Measurements from ENCODE around the gene HNRNPL. TPM values are rescaled to one million over a fixed set of nuclear protein-coding genes. Genes with fewer than 3 reads are reported as not detected.
"Not testable (repeated sequence)": the region's sequence is repeated elsewhere in the genome, so short reads cannot be mapped to it uniquely, and the experiment has no call there.

HNRNPL gene
- total and polyA plus RNA-seq, 2 of the 8 experiments (the other 6 are each of a cell fraction or from before 2014, with no cell fraction given) = 404 to 779 TPM

DNA sequence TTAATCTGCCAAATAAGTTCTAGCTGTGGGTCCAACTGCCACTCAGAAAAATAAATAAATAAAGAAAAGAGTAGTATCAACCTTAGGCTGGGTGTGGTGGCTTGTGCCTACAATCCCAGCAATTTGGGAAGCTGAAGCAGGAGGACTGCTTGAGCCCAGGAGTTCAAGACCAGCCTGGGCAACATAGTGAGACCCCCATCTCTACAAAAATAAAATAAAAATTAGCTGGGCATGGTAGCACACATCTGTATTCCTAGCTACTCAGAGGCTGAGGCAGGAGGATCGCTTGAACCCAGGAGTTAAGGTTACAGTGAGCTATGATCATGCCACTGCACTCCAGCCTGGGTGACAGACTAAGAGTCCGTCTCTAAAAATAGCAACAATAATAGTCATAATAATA lies 35.9 kb downstream of the HNRNPL start:
- H3K79me2 ChIP-seq (ENCODE audit: control insufficient read depth in 1 of 2, insufficient read depth in 2 of 2, low read length in 2 of 2); H2BK20ac ChIP-seq (ENCODE audit: low read length); H4K91ac ChIP-seq (replicated peaks; ENCODE audit: insufficient read length, low read length); H4K5ac ChIP-seq (ENCODE audit: insufficient read length, low read depth, low read length); H3K27me3 ChIP-seq (replicated peaks in 1 of 4; ENCODE audit: control insufficient read depth in 3 of 4, extremely low read depth in 1 of 4, insufficient read depth in 3 of 4, low read length in 3 of 4); H3K9me3 ChIP-seq (ENCODE audit: insufficient read depth in 2 of 2, low read depth in 1 of 2, low read length in 1 of 2); DNase-seq (ENCODE audit: low read depth in 1 of 2, low spot score in 2 of 2); H2BK5ac ChIP-seq (ENCODE audit: low read depth, low read length); H2AK5ac ChIP-seq (ENCODE audit: low read depth, low read length); H3K27ac ChIP-seq (ENCODE audit: low read depth, low read length); H3K4me3 ChIP-seq (ENCODE audit: extremely low read depth in 1 of 4, insufficient read depth in 2 of 4, low read depth in 3 of 4, low read length in 4 of 4); H2BK120ac ChIP-seq (replicated peaks; ENCODE audit: low read depth, low read length); H3K4ac ChIP-seq (replicated peaks; ENCODE audit: insufficient read length, low read depth, low read length); H3K79me1 ChIP-seq (ENCODE audit: low read depth, low read length); H2BK15ac ChIP-seq (ENCODE audit: low read length); H2AFZ ChIP-seq (ENCODE audit: low read length); H3K23ac ChIP-seq (ENCODE audit: insufficient read length); FAIRE-seq; H2BK12ac ChIP-seq (ENCODE audit: low read depth, low read length); H3K18ac ChIP-seq (ENCODE audit: extremely low read depth, low read length); H3K56ac ChIP-seq (replicated peaks; ENCODE audit: insufficient read length, low read depth, low read length); H3K4me1 ChIP-seq (replicated peaks in 1 of 4; ENCODE audit: control insufficient read depth in 3 of 4, insufficient read depth in 4 of 4, low read length in 3 of 4); H3K23me2 ChIP-seq (ENCODE audit: low read depth, low read length); H4K8ac ChIP-seq (ENCODE audit: extremely low read depth, insufficient read depth, low read length); H3K4me2 ChIP-seq (ENCODE audit: insufficient read depth in 1 of 2, low read depth in 2 of 2, low read length in 2 of 2); H4K20me1 ChIP-seq (replicated peaks in 1 of 2; ENCODE audit: control insufficient read depth in 1 of 2, insufficient read depth in 2 of 2, low read length in 2 of 2); H3K14ac ChIP-seq (ENCODE audit: insufficient read length); H3K9ac ChIP-seq (replicated peaks in 1 of 4; ENCODE audit: extremely low read depth in 1 of 4, low read depth in 3 of 4, low read length in 3 of 4): not testable (repeated sequence)
- peaks cover 0 to 20% (median 10%) of the 10 kb centered on the region in 4 experiments; a peak in 5 of 8 replicates for H3K36me3 ChIP-seq (ENCODE audit: control insufficient read depth in 2 of 4, insufficient read depth in 4 of 4, low read length in 3 of 4)
- whole genome bisulfite sequencing, 2 experiments (ENCODE audit: extremely low coverage in 1 of 2, insufficient coverage in 1 of 2, insufficient read length in 1 of 2, insufficient replicate concordance in 2 of 2, low coverage in 1 of 2, low lambda C conversion rate in 2 of 2, missing lambda C conversion rate in 1 of 2) = 73% methylated on average over 2 of the region's 2 CpGs; no CpG with 5 or more reads in 1 of the 2 experiments
- POLR2A ChIA-PET (ENCODE audit: partially characterized antibody) = interaction anchor here (1.2 to 3.7 kb wide), 5 partner anchors 15 to 35 kb away, joined by 3 to 17 read pairs (median 3); partner anchors contain the start of gene ECH1
- CTCF ChIA-PET (ENCODE audit: partially characterized antibody) = interaction anchor here (1.1 to 1.5 kb wide), 2 partner anchors 9 to 13 kb away, joined by 3 read pairs; no protein-coding TSS in a partner anchor

Data from H1 (cell line).